Brain pericyte (primary cell): ENCODE measurements around the gene DLX1.
"Not testable (repeated sequence)": the region's sequence is repeated elsewhere in the genome, so short reads cannot be mapped to it uniquely, and the experiment has no call there.

Experiments
- DNase-seq: peaks from one replicate; pipeline ENCODE4 v3.0.0-alpha.2; 2012; ENCODE audit warnings: low read depth, low spot score

Gene DLX1

GRCh38 chr2:172109256-172109987 lies 24.1 kb downstream of the DLX1 start:
- DNase-seq: no peak

GRCh38 chr2:172109988-172110811 lies 24.9 kb downstream of the DLX1 start:
- DNase-seq: no peak

GRCh38 chr2:172113617-172114016 lies 28.3 kb downstream of the DLX1 start:
- DNase-seq: no peak

- DNase-seq: not testable (repeated sequence)
These were observed 28.9 kb downstream of the DLX1 start for GRCh38 chr2:172114176-172114575.

- no peak for DNase-seq
These were observed 29.3 kb downstream of the DLX1 start for GRCh38 chr2:172114579-172114978.

GRCh38 chr2:172116107-172116506 lies 30.8 kb downstream of the DLX1 start:
- DNase-seq: no peak

GRCh38 chr2:172119089-172119488 lies 33.8 kb downstream of the DLX1 start:
- no peak for DNase-seq

GRCh38 chr2:172120118-172120517 lies 34.8 kb downstream of the DLX1 start:
- no peak for DNase-seq

- DNase-seq: no peak
These were observed 43.2 kb downstream of the DLX1 start for GRCh38 chr2:172128484-172128883.

- DNase-seq: no peak
These were observed 44.1 kb downstream of the DLX1 start for GRCh38 chr2:172129404-172129803.

GRCh38 chr2:172131713-172132555 lies 46.6 kb downstream of the DLX1 start:
- no peak for DNase-seq

GRCh38 chr2:172134270-172134669 lies 49.0 kb downstream of the DLX1 start:
- no peak for DNase-seq

- no peak for DNase-seq
These were observed 50.1 kb downstream of the DLX1 start for GRCh38 chr2:172135446-172135845.

GRCh38 chr2:172137109-172137508 lies 51.8 kb downstream of the DLX1 start:
- DNase-seq: no peak

- DNase-seq: no peak
These were observed 52.6 kb downstream of the DLX1 start for GRCh38 chr2:172137943-172138342.

GRCh38 chr2:172138727-172139126 lies 53.4 kb downstream of the DLX1 start:
- DNase-seq: not testable (repeated sequence)
